Sigmoid colon (tissue), 7 donors: ENCODE data around the gene NFS1. TPM values are rescaled to one million over a fixed set of nuclear protein-coding genes. Genes with fewer than 3 reads are reported as not detected.

ENCODE experiments used
- DNase-seq: peaks from one replicate; pipeline ENCODE4 v3.0.0-alpha.2; 2019
- H3K27ac ChIP-seq, 4 donors: fragments of 200-600 bp; sonication (generic); one replicate each; pipeline ENCODE4 v1.5.1; 2016 to 2019; ENCODE audit warnings: mild to moderate bottlenecking in 1 of 4
- H3K27me3 ChIP-seq, 3 donors: fragments of 200-600 bp; sonication (generic); one replicate each; pipeline ENCODE4 v1.5.1; 2019; ENCODE audit warnings: mild to moderate bottlenecking in 1 of 3
- H3K36me3 ChIP-seq, 4 donors: fragments of 200-600 bp; sonication (generic); one replicate each; pipeline ENCODE4 v1.5.1; 2016 to 2019
- H3K4me1 ChIP-seq, 4 donors: fragments of 200-600 bp; sonication (generic); one replicate each; pipeline ENCODE4 v1.5.1; 2017 to 2019
- H3K4me3 ChIP-seq, 4 donors: fragments of 200-600 bp; sonication (generic); one replicate each; pipeline ENCODE4 v1.5.1; 2017 to 2019; ENCODE audit warnings: mild to moderate bottlenecking in 2 of 4, moderate library complexity in 1 of 4
- H3K9me3 ChIP-seq, 4 donors: fragments of 200-600 bp in 3 of 4; sonication (generic) in 3 of 4; one replicate each; pipeline versions ENCODE4 v1.5.1 to v1.6.1; 2013 to 2019
- EP300 ChIP-seq, 4 donors: sonication (generic); formaldehyde crosslinking; IDR thresholded peaks; one replicate each; pipeline ENCODE4 v1.6.1; 2017; ENCODE audit warnings: antibody characterized with exemption in 4 of 4
- POLR2A ChIP-seq, 2 donors: fragments of 450-650 bp; IDR thresholded peaks; one replicate each; pipeline ENCODE4 v1.6.1; 2016; ENCODE audit warnings: antibody characterized with exemption in 2 of 2, mild to moderate bottlenecking in 2 of 2, moderate library complexity in 2 of 2
- POLR2AphosphoS5 ChIP-seq, 4 donors: sonication (generic); formaldehyde crosslinking; IDR thresholded peaks; one replicate each; pipeline ENCODE4 v1.6.1; 2017; ENCODE audit warnings: antibody characterized with exemption in 4 of 4
- WGBS, 2 donors: extraction: QIAGEN DNeasy Blood & Tissue Kit; methylation state at CpG; one replicate each; pipeline ENCODE4 v1.1.7; 2013; 5-methylcytosine and 5-hydroxymethylcytosine counted together
- intact Hi-C: fragments of 100-400 bp; cut with DNase I; formaldehyde crosslinking; loops from one replicate; pipeline ENCODE4 v1.15.1; 2023
- polyA plus RNA-seq, 3 donors: library from polyadenylated mRNA; stranded (reverse); fragments of 200-250 nt; gene quantifications; one replicate each; pipeline ENCODE4 v1.2.3, GENCODE V29; 2013
- total RNA-seq, 4 donors: library from RNA; depleted of rRNA; stranded (reverse); fragments of >200 nt; gene quantifications; one replicate each; pipeline ENCODE4 v1.1.0, GENCODE V29; 2016
- TF ChIP-seq, protein P1 (sequence below), 4 experiments: fragments of 450-650 bp in 3 of 4; fragments of 200-600 bp in 1 of 4; IDR thresholded peaks; one replicate each; pipeline ENCODE4 v1.5.1; 2016 to 2019; ENCODE audit warnings: antibody characterized with exemption in 4 of 4, mild to moderate bottlenecking in 3 of 4, moderate library complexity in 2 of 4
- donor health status: healthy with polysubstance abuse.
- donor health status: Bipolar disorder and iron deficiency.
- donor health status: healthy.

Gene NFS1
- total and polyA plus RNA-seq, 7 donors: 19.0 to 39.2 (median 29.8) TPM

DNA sequence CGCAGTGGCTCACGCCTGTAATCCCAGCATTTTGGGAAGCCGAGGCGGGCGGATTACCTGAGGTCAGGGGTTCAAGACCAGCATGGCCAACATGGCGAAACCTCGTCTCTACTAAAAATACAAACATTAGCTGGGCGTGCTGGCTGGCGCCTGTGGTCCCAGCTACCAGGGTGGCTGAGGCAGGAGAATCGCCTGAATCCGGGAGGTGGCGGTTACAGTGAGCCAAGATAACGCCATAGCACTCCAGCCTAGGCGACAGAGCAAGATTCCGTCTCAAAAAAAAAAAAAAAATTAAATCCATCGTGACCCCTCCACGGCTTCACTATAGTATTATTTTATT, 33.2 kb downstream of the NFS1 start:
- Histone ChIP-seq H3K4me3 (no peak overlapping the region), H3K27ac (peak overlapping the region in 1 of 4 donors; percentile 94), H3K4me1 (peaks cover 0 to 31% (median 21%) of the 10 kb centered on the region in 4 donors), H3K9me3 (no peaks in the 10 kb centered on the region), H3K36me3 (peaks cover 0 to 28% (median 10%) of the 10 kb centered on the region in 4 donors), H3K27me3 (no peaks in the 10 kb centered on the region)
- 97 to 98% methylated on average over 17 of the region's 17 CpGs for WGBS, 2 donors
- intact Hi-C loops: loop anchor here (10.0 kb wide), 1 partner anchor 121 kb away; the partner anchor contains the start of gene ERGIC3
- DNase-seq: no peak
- TF ChIP-seq, protein P1, sequence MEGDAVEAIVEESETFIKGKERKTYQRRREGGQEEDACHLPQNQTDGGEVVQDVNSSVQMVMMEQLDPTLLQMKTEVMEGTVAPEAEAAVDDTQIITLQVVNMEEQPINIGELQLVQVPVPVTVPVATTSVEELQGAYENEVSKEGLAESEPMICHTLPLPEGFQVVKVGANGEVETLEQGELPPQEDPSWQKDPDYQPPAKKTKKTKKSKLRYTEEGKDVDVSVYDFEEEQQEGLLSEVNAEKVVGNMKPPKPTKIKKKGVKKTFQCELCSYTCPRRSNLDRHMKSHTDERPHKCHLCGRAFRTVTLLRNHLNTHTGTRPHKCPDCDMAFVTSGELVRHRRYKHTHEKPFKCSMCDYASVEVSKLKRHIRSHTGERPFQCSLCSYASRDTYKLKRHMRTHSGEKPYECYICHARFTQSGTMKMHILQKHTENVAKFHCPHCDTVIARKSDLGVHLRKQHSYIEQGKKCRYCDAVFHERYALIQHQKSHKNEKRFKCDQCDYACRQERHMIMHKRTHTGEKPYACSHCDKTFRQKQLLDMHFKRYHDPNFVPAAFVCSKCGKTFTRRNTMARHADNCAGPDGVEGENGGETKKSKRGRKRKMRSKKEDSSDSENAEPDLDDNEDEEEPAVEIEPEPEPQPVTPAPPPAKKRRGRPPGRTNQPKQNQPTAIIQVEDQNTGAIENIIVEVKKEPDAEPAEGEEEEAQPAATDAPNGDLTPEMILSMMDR (IDR thresholded peaks at IDR 0.05): no peak
- TF ChIP-seq EP300 (IDR thresholded peaks at IDR 0.05) (no peak), POLR2A (IDR thresholded peaks at IDR 0.05) (no peak), POLR2AphosphoS5 (IDR thresholded peaks at IDR 0.05) (no peak)

DNA sequence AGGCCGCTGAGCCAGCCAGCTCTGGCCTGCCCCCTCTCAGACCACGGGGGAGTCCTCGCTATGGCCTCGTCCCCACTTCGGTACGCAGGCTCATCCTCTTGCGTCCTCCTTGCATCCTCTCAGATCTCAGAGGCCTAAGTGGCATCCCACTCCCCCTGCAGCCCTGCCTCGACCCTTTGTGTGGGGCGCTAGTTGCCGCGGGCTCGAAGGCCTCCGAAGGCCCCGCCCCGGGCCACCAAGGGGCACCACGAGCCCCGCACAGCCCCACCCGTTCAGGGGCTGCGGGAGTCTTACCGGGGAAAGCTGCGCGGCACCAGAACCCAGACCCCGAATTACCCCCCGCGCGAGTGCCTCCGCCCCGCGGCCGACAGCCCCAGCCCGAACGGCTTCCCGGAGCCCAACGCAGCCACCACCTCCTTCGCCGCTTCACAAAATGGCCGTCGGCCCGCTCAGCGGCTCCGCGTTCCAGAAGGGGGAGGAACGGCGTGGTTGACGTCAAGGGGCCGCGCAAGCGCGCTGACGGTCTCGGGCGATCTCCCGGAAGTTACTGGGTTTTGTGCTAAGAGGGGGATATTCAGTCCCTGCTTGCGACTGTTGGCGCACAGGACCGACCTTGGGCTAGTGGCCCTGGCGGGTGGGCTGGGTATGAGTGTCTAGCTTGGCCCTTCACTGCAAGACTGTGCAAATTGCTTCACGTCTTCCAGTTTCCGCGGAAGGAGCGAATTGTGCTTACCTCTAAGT, 34.5 kb downstream of the NFS1 start, which contains the start of the genes CPNE1 and RBM12:
Gene CPNE1 (minus strand): TSS at position 435 of the 741 bp plus-strand sequence. CDS start 31,977 bp downstream, outside the sequence.
Gene RBM12 (minus strand): TSS at position 435 of the 741 bp plus-strand sequence. CDS start 9,578 bp downstream, outside the sequence.
- Histone ChIP-seq H3K36me3 (peaks cover 0 to 16% (median 9%) of the 10 kb centered on the region in 4 donors), H3K27ac (peak within 1 kb of the TSS; percentile 94 to 99 (median 95)), H3K4me3 (peak within 1 kb of the TSS; percentile 67 to 95 (median 70)), H3K4me1 (peaks cover 0 to 43% (median 34%) of the 10 kb centered on the region in 4 donors), H3K9me3 (no peaks in the 10 kb centered on the region), H3K27me3 (no peaks in the 10 kb centered on the region)
- DNase-seq: peak; percentile 97
- TF ChIP-seq EP300 (IDR thresholded peaks at IDR 0.05): peak in 1 of 4 donors; percentile 43
- TF ChIP-seq POLR2A (IDR thresholded peaks at IDR 0.05): peak; percentile 93
- TF ChIP-seq, protein P1 (IDR thresholded peaks at IDR 0.05): no peak
- TF ChIP-seq POLR2AphosphoS5 (IDR thresholded peaks at IDR 0.05): peak; percentile 98 to 99 (median 98)
- intact Hi-C loops: loop anchor here (1.0 to 10.0 kb wide), 3 partner anchors 47 to 120 kb away; partner anchors contain the start of gene ERGIC3
- WGBS, 2 donors: 0% methylated on average over 61 of the region's 61 CpGs

DNA sequence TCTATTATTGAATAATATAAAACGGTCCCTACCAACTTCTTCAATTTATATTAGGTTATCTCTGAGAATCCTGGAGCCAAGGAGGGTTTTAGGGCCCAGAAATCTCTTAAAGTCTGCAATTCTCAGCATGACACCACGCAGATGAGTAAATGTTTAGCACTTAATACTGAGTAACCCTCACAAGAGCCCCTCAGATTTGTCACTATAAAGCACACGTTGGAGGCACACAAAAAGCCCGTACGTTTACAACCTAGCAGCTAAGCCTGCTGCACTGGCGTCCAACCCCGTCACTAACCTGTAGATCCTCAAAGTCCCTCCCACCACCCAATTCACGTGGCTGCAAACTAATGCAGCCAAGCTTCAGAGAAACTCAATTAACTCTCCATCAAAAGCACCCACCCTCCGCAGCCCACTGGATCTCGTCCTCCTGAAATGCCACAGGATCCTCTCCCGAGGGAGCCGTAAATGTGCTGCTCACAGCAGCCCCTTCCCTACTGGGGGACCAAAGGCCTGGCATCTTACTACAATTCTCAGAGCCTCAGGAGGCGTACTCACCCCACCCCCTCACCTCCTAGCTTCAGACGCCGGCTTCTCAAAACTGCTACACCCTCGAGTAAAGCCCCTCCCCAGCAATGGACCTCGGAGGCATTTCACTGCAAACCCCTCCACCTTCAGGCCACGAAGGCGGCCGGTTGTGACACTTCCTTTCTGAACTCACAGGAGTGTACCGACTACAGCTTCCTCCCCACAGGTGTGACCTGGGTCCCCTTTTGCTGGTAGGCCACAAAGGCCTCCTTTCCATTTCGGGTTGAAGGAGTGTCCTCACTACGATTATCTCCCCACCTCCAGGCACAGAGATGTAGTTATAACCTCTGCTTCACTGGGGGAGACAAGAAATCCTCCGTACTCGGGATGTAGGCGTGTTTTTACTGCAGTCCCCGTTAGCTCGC, 35.4 kb downstream of the NFS1 start:
- WGBS, 2 donors: 0 to 1% methylated on average over 28 of the region's 28 CpGs
- Histone ChIP-seq H3K4me3 (peak overlapping the region; percentile 67 to 95 (median 70)), H3K4me1 (peaks cover 0 to 47% (median 40%) of the 10 kb centered on the region in 4 donors), H3K9me3 (no peaks in the 10 kb centered on the region), H3K36me3 (peaks cover 0 to 7% (median 1%) of the 10 kb centered on the region in 4 donors), H3K27me3 (no peaks in the 10 kb centered on the region), H3K27ac (peak overlapping the region; percentile 94 to 99 (median 95))
- TF ChIP-seq, protein P1 (IDR thresholded peaks at IDR 0.05): no peak
- peak in 1 of 4 donors; percentile 8 for TF ChIP-seq POLR2AphosphoS5 (IDR thresholded peaks at IDR 0.05)
- no peak for TF ChIP-seq EP300 (IDR thresholded peaks at IDR 0.05)
- no peak for TF ChIP-seq POLR2A (IDR thresholded peaks at IDR 0.05)
- intact Hi-C loops: loop anchor here (1.0 to 10.0 kb wide), 3 partner anchors 46 to 119 kb away; partner anchors contain the start of gene ERGIC3
- DNase-seq: no peak

DNA sequence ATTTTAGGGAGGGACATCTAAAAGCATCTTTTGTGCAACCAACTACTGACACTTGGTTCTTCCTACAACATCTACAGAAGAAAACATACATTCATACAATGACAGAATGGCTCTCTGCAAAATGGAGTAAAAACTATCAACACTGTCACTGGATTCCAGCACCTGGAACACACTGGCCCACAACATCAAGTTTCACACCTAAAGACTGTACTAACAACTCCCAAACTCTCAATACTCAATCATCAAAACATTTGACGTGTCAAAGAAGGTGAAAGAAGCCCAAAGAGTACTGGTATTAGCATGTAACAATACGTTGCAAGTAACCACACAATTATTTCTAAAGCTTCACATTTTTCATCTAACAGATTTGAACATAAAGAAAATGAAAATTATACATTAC, 36.6 kb downstream of the NFS1 start:
- H3K36me3 ChIP-seq: no peaks in the 10 kb centered on the region
- H3K4me1 ChIP-seq: peaks cover 0 to 58% (median 51%) of the 10 kb centered on the region in 4 donors
- 13 to 23% methylated on average over 2 of the region's 2 CpGs for WGBS, 2 donors
- intact Hi-C loops: loop anchor here (10.0 kb wide), 1 partner anchor 118 kb away; the partner anchor contains the start of gene ERGIC3
- peak overlapping the region in 3 of 4 donors; percentile 67 to 95 (median 72) for H3K4me3 ChIP-seq
- peak overlapping the region in 2 of 4 donors; percentile 4 to 94 for H3K27ac ChIP-seq
- H3K9me3 ChIP-seq: no peaks in the 10 kb centered on the region
- TF ChIP-seq POLR2A (IDR thresholded peaks at IDR 0.05): no peak
- no peak for TF ChIP-seq EP300 (IDR thresholded peaks at IDR 0.05)
- no peak for TF ChIP-seq POLR2AphosphoS5 (IDR thresholded peaks at IDR 0.05)
- TF ChIP-seq, protein P1 (IDR thresholded peaks at IDR 0.05): no peak
- no peak for DNase-seq
- no peaks in the 10 kb centered on the region for H3K27me3 ChIP-seq
